Stimulated activated CD8-positive, alpha-beta memory T cell treated with anti-CD3 and anti-CD28 coated beads, Interleukin-7, amount 100 ng/mL, for 48 hours (primary cell): ENCODE results near the gene CHL1.

Experiments
- DNase-seq, 2 donors: peaks; one replicate each; pipeline ENCODE4 v3.0.0-alpha.2; 2020; ENCODE audit warnings: low read depth in 1 of 2; ENCODE audit errors: extremely low read depth in 1 of 2

Gene CHL1

DNA sequence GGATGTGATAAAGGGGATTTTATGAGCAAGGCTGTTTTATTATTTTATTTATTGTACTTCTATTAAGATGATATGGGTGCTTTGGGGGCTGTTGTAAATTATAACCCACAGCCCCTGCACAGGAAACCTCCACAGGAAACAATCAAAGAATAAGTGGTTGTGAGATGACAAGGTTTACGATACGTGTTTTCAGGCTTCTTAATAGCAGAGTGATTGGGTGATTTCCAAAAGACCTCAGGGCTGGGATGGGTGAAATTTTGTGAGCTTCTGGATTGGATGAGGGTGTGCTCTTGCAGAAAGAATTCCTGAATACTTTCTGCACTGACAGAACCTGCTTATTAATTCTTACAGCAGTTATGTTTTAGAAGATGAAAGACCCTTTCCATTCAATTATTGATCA, 21.4 kb downstream of the CHL1 start:
- no peak for DNase-seq

GRCh38 chr3:228442-229182, 32.0 kb downstream of the CHL1 start:
- DNase-seq, result no peak

DNA sequence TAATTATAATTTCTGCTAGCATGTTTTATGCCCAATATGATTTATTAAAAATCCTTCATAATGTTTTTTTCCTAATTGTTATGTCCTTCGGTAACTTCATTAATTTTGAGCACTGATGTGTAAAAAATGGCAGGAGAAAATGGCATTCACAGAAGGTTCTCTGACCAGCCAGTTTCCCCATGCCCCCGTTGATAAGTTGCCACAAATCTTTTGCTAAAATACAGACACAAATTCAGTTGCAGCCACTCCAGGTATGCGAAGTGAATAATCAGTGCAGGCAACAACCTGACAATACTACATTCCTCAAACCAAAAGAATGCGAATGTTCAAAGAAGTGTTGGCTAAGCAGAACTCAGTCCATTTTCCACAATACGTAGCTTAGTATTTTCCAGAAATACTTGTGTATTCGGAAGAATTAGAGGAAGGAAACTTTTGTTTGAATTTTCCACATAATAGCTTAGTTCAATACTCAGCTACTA, 32.7 kb downstream of the CHL1 start:
- DNase-seq, result no peak

GRCh38 chr3:236881-237280, 40.3 kb downstream of the CHL1 start:
- DNase-seq, result no peak

DNA sequence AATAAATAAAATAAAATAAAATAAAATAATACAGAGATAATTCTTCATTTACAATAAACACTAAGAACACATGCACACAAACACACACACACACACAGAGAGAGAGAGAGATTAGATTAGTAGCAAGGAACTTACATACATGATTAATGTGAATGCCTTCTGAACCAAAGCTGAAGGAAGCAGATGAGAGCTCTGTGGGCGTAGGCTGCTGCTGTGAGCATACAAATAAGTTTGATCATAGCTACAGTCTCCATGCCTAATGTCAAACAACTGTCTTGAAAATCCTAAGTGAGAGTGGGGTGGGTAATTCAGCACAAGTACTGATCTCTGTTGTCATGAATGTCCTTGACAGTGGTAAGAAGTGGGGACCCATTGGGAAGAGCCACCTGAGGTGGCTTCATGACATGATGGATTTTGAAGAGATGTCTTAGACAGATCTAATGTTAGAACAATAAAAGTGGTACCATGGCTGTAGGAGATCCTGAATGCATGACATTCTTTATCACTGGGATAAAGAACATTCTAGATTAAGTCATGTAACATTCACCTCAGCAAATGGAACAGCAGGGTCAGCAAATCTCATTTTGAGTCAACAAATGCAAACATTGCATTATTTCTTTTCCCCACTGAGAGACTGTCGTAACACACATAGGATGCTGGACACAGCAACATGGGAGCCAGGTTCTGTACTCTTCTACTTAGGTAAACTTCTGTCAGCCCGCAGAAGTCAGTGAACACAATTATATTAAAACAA, 46.2 kb downstream of the CHL1 start:
- DNase-seq, result no peak

GRCh38 chr3:243356-243725, 46.8 kb downstream of the CHL1 start:
- DNase-seq, result no peak

- no peak for DNase-seq
Measured at GRCh38 chr3:244041-244440, 47.5 kb downstream of the CHL1 start.

- no peak for DNase-seq
Measured at GRCh38 chr3:247916-248315, 51.4 kb downstream of the CHL1 start.

DNA sequence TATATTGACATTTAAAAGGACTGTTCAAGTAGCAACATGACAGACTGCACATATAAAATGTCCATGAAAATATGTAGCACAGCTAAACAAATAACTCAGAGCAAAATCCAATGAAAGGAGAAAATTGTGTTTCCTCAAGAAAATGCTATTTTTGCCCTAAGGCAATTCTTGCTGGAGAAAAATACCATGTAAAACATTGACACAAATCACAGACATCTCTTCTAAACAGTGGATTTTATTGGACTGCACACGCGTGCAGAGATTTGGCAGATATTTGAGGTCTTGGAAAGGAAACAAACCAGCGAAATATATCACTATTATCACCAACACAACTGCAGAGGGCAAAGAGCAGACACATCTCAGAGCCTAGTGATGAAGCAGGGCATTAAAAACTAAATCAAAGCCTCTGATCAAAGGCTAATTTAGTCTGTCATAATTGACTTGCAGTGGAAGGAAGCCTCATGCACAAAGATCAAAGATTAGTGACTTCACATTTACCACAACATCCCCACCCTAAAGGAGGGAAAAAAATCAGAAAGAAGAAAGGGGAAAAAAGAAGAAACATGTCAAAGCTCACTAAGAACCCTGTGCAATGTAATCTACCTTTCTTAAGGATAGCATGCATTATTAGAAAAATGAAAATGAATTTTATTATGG, 52.4 kb downstream of the CHL1 start:
- DNase-seq, result no peak

- DNase-seq, result no peak
Measured at GRCh38 chr3:249587-250262, 53.2 kb downstream of the CHL1 start.

DNA sequence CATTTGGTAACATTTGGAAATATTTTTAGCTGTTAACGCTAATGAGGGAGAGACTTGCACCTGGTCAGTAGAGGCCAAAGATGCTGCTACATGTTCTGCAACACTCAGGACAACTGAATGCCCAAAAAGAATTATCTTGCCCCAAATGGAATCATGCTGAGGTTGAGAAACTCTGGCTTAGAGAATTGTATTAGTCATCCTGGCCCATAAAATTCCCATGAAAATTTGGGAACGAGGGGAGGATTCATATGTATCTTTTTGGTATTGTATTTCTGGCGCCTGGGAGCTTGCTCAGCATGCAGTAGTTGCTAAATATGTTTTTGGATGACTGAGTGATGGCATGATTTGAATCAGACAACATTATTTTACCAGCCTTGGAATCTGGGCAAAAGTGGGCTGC, 59.9 kb downstream of the CHL1 start:
- DNase-seq, result no peak

GRCh38 chr3:257826-258225, 61.3 kb downstream of the CHL1 start:
- no peak for DNase-seq

DNA sequence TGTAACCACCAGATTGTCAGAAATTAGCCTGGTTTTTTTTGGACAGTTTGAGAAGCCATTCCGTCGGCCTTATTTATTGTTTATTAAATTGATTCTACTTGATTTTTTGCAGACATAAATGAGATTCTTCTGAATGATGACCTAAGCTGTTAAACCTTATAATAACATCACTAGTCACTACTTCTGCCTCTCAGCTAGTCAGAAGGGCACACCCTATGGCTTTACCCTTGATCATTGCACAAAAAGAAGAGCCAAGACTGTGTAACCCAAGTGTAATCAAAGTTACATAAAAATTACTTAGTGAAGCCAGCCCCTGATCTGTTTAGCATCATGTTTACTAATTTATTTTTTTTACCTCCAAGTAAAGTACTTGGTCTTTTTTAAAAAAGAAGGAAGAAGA, 64.3 kb downstream of the CHL1 start:
- no peak for DNase-seq

GRCh38 chr3:263393-263792, 66.8 kb downstream of the CHL1 start:
- DNase-seq, result no peak

DNA sequence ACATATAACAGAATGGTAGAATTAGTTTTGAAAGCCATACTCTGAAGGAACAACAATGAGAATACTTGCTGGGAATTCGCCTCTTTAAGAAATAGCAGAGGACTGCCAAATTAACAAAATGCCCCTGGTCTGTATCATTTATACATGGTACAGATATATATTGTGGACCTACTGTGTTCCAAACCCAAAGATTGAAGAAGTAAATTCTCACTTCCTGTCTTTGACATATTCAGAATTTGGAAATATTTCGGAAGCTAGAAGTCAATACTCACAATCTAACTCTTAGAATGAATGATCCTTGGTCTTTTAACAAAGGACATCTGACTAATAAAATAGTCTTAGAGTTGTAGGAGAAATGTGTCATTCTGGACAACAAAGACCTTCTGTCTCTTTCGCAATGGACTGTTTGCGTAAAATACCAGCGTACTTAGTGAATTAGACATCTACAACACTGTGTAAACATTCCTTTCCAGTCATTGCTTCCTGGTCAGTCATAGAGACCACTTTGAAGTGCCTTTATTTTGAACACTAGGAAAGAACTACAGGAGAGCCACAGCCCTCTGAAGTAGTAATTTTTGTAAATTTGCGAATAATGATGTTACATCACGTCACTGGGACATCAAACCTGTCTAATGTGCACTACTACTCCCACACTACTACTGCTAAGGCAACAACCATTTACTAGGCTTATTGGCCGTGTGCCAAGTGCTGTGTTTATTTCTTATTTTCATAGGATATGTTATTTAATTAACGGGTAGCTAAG, 68.0 kb downstream of the CHL1 start:
- no peak for DNase-seq

DNA sequence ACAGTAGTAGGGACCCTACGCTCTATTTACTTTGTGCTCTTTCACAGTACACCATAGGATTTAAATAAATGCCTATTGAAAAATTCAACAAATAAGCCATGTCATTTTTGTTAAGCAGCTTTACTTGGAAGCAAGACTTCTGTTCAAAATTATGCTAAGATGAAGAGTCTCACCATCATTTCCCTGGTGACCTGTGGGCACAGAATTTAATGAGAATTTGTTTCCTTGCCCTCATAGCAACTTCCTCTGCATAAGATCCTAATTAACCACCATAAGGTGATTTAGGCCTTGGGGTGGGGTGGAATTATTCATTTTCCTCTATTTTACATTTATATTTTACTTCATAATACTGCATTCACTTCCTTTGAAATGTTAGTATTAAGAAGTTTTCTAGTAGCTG, 70.5 kb downstream of the CHL1 start:
- no peak for DNase-seq

DNA sequence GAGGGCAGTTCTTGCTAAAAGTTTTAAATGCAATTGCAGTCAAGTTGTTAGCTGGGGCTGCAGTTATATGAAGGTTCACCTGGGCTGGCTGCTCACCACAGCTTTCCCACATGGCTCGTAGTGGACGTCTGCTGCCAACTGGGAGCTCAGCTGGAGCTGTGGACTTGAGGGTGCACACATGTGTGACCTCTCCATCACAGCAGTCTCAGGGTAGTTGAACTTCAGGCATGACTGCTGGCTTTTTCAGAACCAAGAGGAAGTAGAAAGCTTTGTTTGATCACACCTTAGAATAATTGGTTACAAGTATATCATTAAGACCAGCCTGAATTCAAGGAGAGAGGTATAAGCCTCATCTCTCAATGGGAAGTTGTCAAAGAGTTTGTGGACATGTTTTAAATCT, 74.1 kb downstream of the CHL1 start:
- DNase-seq, result no peak

GRCh38 chr3:274927-275326, 78.4 kb downstream of the CHL1 start:
- no peak for DNase-seq

DNA sequence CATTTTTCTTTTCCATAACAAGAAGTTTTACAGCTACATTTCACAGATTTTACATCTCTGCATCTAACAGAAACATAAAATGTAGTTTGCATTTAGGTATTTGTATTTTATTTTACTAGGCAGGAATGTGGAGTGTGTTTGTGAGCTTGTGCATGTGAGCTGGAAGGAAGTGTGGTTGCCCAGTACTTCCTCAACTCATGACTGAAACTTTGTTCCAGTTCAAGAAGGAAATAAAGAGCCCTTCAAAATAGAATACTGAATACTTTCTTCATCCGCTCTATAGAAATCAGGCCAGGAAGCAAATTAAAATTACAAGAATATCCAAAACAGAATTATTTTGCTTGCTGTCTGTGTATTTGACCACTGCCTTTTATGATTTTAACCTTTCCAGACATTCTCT, 81.3 kb downstream of the CHL1 start:
- no peak for DNase-seq

GRCh38 chr3:278300-279064, 81.9 kb downstream of the CHL1 start:
- no peak for DNase-seq
